HCT116 (cell line): ENCODE results near the gene LCP1. TPM values are rescaled to one million over a fixed set of nuclear protein-coding genes. Genes with fewer than 3 reads are reported as not detected.

Source experiments
- ATAC-seq: fragments of 200-7000 bp; cut with Tn5 transposase; 2 replicates; pipeline ENCODE4 v1.9.1; 2020; ENCODE audit warnings: mild to moderate bottlenecking, moderate library complexity
- BruUV-seq: library from RNA; stranded (reverse); fragments of 400-500 nt; replicated peaks from 2 replicates; lab custom pipeline; 2021; lab: Mats Ljungman, UMichigan
- CTCF ChIA-PET: fragments of 300-600 bp; sonication (Branson Sonifier 250); formaldehyde crosslinking; loops from one replicate; lab custom pipeline; 2021; ENCODE audit warnings: antibody characterized with exemption; lab: Charles Lee
- POLR2A ChIA-PET: fragments of 300-600, 350-600 bp; sonication (Branson Sonifier 250); formaldehyde crosslinking; loops from one replicate; lab custom pipeline; 2021; ENCODE audit warnings: antibody characterized with exemption; lab: Charles Lee
- RAD21 ChIA-PET, 2 experiments: fragments of 300-600 bp; sonication (Branson Sonifier 250); formaldehyde crosslinking; loops; one replicate each; lab custom pipeline; 2023; ENCODE audit warnings: low total read pairs in 2 of 2; ENCODE audit not compliant: uncharacterized antibody in 2 of 2, unreplicated experiment in 2 of 2, low non-redundant PET in 1 of 2; lab: Charles Lee
- DNase-seq: peaks from one replicate; pipeline ENCODE4 v3.0.0-alpha.2; 2010; ENCODE audit warnings: low read depth, low spot score
- H2AFZ ChIP-seq: fragments of 200-600 bp; shearing (Covaris generic), sonication (generic); 2 replicates; pipeline ENCODE4 v1.6.1; 2017; ENCODE audit warnings: low read depth, mixed run types, mixed read lengths, antibody characterized with exemption, low read length; ENCODE audit not compliant: poor library complexity, severe bottlenecking
- H3K27ac ChIP-seq: 2 replicates; pipeline ENCODE4 v1.5.1; 2012; ENCODE audit warnings: low read depth, low read length
- H3K27me3 ChIP-seq: fragments of 200-600 bp; sonication (generic); 2 replicates; pipeline ENCODE4 v1.6.1; 2016; ENCODE audit warnings: mixed run types, low read length, mixed read lengths; ENCODE audit not compliant: insufficient read depth
- H3K36me3 ChIP-seq, 2 experiments: fragments of 200-500 bp in 1 of 2; fragments of 200-600 bp in 1 of 2; sonication (Bioruptor generic) in 1 of 2; sonication (generic) in 1 of 2; 2 replicates each; pipeline versions ENCODE4 v1.5.1 to v1.6.1; 2014 to 2016; ENCODE audit warnings: low read length in 2 of 2, inconsistent platforms in 1 of 2, mixed read lengths in 1 of 2, mixed run types in 1 of 2; ENCODE audit not compliant: insufficient read depth in 2 of 2, control insufficient read depth in 1 of 2
- H3K4me1 ChIP-seq, 2 experiments: fragments of 200-600 bp in 1 of 2; sonication (generic) in 1 of 2; 2 replicates each; pipeline versions ENCODE4 v1.5.1 to v1.6.1; 2012 to 2017; ENCODE audit warnings: low read length in 2 of 2, inconsistent platforms in 1 of 2, mild to moderate bottlenecking in 1 of 2, mixed read lengths in 1 of 2, mixed run types in 1 of 2, moderate library complexity in 1 of 2; ENCODE audit not compliant: insufficient read depth in 2 of 2, control insufficient read depth in 1 of 2
- H3K4me2 ChIP-seq: fragments of 200-600 bp; sonication (generic); 2 replicates; pipeline ENCODE4 v1.6.1; 2017; ENCODE audit warnings: mixed run types, low read length, mixed read lengths
- H3K4me3 ChIP-seq, 2 experiments: fragments of 200-600 bp in 1 of 2; sonication (generic) in 1 of 2; replicated peaks in 1 of 2; 2 replicates each; pipeline ENCODE4 v1.5.1; 2011 to 2016; ENCODE audit warnings: low read length in 2 of 2, control low read depth in 1 of 2, low read depth in 1 of 2, mild to moderate bottlenecking in 1 of 2, mixed read lengths in 1 of 2, mixed run types in 1 of 2
- H3K79me2 ChIP-seq: fragments of 200-600 bp; sonication (generic); 2 replicates; pipeline ENCODE4 v1.6.1; 2017; ENCODE audit warnings: mild to moderate bottlenecking, mixed run types, low read length, moderate library complexity, mixed read lengths; ENCODE audit not compliant: insufficient read depth
- H3K9ac ChIP-seq: fragments of 200-600 bp; sonication (generic); 2 replicates; pipeline ENCODE4 v1.6.1; 2016; ENCODE audit warnings: low read length, mixed read lengths
- H3K9me2 ChIP-seq: fragments of 200-600 bp; sonication (generic), shearing (Covaris generic); 2 replicates; pipeline ENCODE4 v1.6.1; 2017; ENCODE audit warnings: mixed run types, mild to moderate bottlenecking, moderate library complexity; ENCODE audit not compliant: insufficient read depth
- H3K9me3 ChIP-seq, 2 experiments: fragments of 200-500 bp in 1 of 2; fragments of 200-600 bp in 1 of 2; sonication (Bioruptor generic) in 1 of 2; sonication (generic) in 1 of 2; 2 replicates each; pipeline ENCODE4 v1.6.1; 2014 to 2017; ENCODE audit warnings: low read length in 2 of 2, mixed read lengths in 2 of 2, inconsistent platforms in 1 of 2, low read depth in 1 of 2, mild to moderate bottlenecking in 1 of 2, mixed run types in 1 of 2, moderate library complexity in 1 of 2; ENCODE audit not compliant: control insufficient read depth in 1 of 2, insufficient read depth in 1 of 2
- H4K20me1 ChIP-seq: fragments of 200-600 bp; sonication (generic), shearing (Covaris generic); 2 replicates; pipeline ENCODE4 v1.6.1; 2017; ENCODE audit warnings: mixed run types, mild to moderate bottlenecking, moderate library complexity; ENCODE audit not compliant: insufficient read depth
- CEBPB ChIP-seq: IDR thresholded peaks from 2 replicates; pipeline ENCODE4 v1.6.1; 2012; ENCODE audit warnings: low read depth
- EGR1 ChIP-seq: IDR thresholded peaks from 2 replicates; pipeline ENCODE4 v1.6.1; 2012; ENCODE audit warnings: low read depth
- EZH2phosphoT487 ChIP-seq: fragments of 200-600 bp; IDR thresholded peaks from 2 replicates; pipeline ENCODE4 v1.6.1; 2018; ENCODE audit warnings: antibody characterized with exemption, borderline replicate concordance
- FOSL1 ChIP-seq: IDR thresholded peaks from 2 replicates; pipeline ENCODE4 v1.6.1; 2012; ENCODE audit warnings: low read depth
- JUND ChIP-seq: IDR thresholded peaks from 2 replicates; pipeline ENCODE4 v1.6.1; 2012
- SIN3A ChIP-seq: IDR thresholded peaks from 2 replicates; pipeline ENCODE4 v1.6.1; 2012; ENCODE audit warnings: low read depth
- YY1 ChIP-seq: IDR thresholded peaks from 2 replicates; pipeline ENCODE4 v1.6.1; 2011; ENCODE audit warnings: low read length, low read depth, moderate library complexity, mild to moderate bottlenecking; ENCODE audit not compliant: insufficient replicate concordance; ENCODE audit errors: extremely low read depth
- ZBTB33 ChIP-seq: IDR thresholded peaks from 2 replicates; pipeline ENCODE4 v1.6.1; 2011; ENCODE audit warnings: mild to moderate bottlenecking, low read length, moderate library complexity; ENCODE audit not compliant: insufficient replicate concordance; ENCODE audit errors: extremely low read depth
- ZFX ChIP-seq: fragments of 450-650 bp; IDR thresholded peaks from 2 replicates; pipeline ENCODE4 v1.6.1; 2017
- intact Hi-C: fragments of 100-400 bp; cut with micrococcal nuclease; formaldehyde crosslinking; loops from 2 replicates; pipeline ENCODE4 v1.10.0; 2022
- total RNA-seq: library from RNA; stranded (reverse); gene quantifications from one replicate; pipeline ENCODE4 v1.2.1, GENCODE V29; 2021; ENCODE audit not compliant: unreplicated experiment
- TF ChIP-seq, protein P1 (sequence below): IDR thresholded peaks from 2 replicates; pipeline ENCODE4 v1.6.1; 2012
- TF ChIP-seq, protein P2 (sequence below): IDR thresholded peaks from 2 replicates; pipeline ENCODE4 v1.6.1; 2012; ENCODE audit warnings: low read depth

The LCP1 gene
- total RNA-seq, 1 experiment from 2014 or later = 2.2 TPM

GRCh38 chr13:46150134-46150693, 31.8 kb downstream of the LCP1 start:
- ChIA-PET RAD21 (no interaction called here), POLR2A (no interaction called here), CTCF (interaction anchor here (1.6 to 3.7 kb wide), 2 partner anchors 10 to 23 kb away, joined by 4 to 35 read pairs; no protein-coding TSS in a partner anchor)
- peaks cover 20% of the 10 kb centered on the region for H3K27me3 ChIP-seq
- no peak overlapping the region for H3K4me2 ChIP-seq
- intact Hi-C loops = no loop called here
- no TSS peak for BruUV-seq
- H3K9me3 ChIP-seq = no peaks in the 10 kb centered on the region
- H3K9me2 ChIP-seq = no peaks in the 10 kb centered on the region
- no peak for ATAC-seq
- no peaks in the 10 kb centered on the region for H4K20me1 ChIP-seq
- H3K27ac ChIP-seq = no peak overlapping the region
- no peaks in the 10 kb centered on the region for H3K36me3 ChIP-seq
- no peak overlapping the region for H3K4me3 ChIP-seq
- H3K79me2 ChIP-seq = no peaks in the 10 kb centered on the region
- no peak for DNase-seq
- no peak overlapping the region for H3K9ac ChIP-seq
- no peak for TF ChIP-seq JUND
- TF ChIP-seq, protein P1, sequence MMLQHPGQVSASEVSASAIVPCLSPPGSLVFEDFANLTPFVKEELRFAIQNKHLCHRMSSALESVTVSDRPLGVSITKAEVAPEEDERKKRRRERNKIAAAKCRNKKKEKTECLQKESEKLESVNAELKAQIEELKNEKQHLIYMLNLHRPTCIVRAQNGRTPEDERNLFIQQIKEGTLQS = no peak
- TF ChIP-seq CEBPB = no peak
- TF ChIP-seq EZH2phosphoT487 = no peak
- TF ChIP-seq YY1 = no peak
- no peak for TF ChIP-seq FOSL1
- TF ChIP-seq ZBTB33 = no peak
- TF ChIP-seq, protein P2, sequence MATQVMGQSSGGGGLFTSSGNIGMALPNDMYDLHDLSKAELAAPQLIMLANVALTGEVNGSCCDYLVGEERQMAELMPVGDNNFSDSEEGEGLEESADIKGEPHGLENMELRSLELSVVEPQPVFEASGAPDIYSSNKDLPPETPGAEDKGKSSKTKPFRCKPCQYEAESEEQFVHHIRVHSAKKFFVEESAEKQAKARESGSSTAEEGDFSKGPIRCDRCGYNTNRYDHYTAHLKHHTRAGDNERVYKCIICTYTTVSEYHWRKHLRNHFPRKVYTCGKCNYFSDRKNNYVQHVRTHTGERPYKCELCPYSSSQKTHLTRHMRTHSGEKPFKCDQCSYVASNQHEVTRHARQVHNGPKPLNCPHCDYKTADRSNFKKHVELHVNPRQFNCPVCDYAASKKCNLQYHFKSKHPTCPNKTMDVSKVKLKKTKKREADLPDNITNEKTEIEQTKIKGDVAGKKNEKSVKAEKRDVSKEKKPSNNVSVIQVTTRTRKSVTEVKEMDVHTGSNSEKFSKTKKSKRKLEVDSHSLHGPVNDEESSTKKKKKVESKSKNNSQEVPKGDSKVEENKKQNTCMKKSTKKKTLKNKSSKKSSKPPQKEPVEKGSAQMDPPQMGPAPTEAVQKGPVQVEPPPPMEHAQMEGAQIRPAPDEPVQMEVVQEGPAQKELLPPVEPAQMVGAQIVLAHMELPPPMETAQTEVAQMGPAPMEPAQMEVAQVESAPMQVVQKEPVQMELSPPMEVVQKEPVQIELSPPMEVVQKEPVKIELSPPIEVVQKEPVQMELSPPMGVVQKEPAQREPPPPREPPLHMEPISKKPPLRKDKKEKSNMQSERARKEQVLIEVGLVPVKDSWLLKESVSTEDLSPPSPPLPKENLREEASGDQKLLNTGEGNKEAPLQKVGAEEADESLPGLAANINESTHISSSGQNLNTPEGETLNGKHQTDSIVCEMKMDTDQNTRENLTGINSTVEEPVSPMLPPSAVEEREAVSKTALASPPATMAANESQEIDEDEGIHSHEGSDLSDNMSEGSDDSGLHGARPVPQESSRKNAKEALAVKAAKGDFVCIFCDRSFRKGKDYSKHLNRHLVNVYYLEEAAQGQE = no peak
- TF ChIP-seq SIN3A = no peak
- no peak for TF ChIP-seq EGR1
- TF ChIP-seq ZFX = no peak
- TF ChIP-seq, all 23 proteins: peak for 0
- Histone ChIP-seq H3K4me1 (no peaks in the 10 kb centered on the region), H2AFZ (no peak overlapping the region)
